GM23338 (cell line): ENCODE measurements around the gene TULP4. TPM values are rescaled to one million over a fixed set of nuclear protein-coding genes. Genes with fewer than 3 reads are reported as not detected.

Experiments used
- ATAC-seq: fragments of 200-7000 bp; cut with Tn5 transposase; 3 replicates; pipeline ENCODE4 v1.9.1; 2020
- DNase-seq: peaks from one replicate; pipeline ENCODE4 v3.0.0-alpha.2; 2015; ENCODE audit warnings: low spot score
- H2AFZ ChIP-seq: fragments of 200-600 bp; sonication (generic); 2 replicates; pipeline ENCODE4 v1.8.0; 2016; ENCODE audit warnings: antibody characterized with exemption, mild to moderate bottlenecking, moderate library complexity
- H3F3A ChIP-seq: fragments of 200-600 bp; sonication (generic); replicated peaks from 2 replicates; pipeline ENCODE4 v1.8.0; 2017; ENCODE audit warnings: antibody characterized with exemption, mixed run types, low read depth
- H3K27ac ChIP-seq: fragments of 200-600 bp; sonication (generic); 2 replicates; pipeline ENCODE4 v1.6.1; 2016; ENCODE audit warnings: low read depth
- H3K27me3 ChIP-seq: fragments of 200-600 bp; sonication (generic); 2 replicates; pipeline ENCODE4 v1.8.0; 2016; ENCODE audit warnings: mild to moderate bottlenecking, mixed run types, moderate library complexity; ENCODE audit not compliant: insufficient read depth
- H3K36me3 ChIP-seq: fragments of 200-600 bp; sonication (generic); 2 replicates; pipeline ENCODE4 v1.8.0; 2016; ENCODE audit warnings: mild to moderate bottlenecking; ENCODE audit not compliant: insufficient read depth
- H3K4me1 ChIP-seq: fragments of 200-600 bp; sonication (generic); 2 replicates; pipeline ENCODE4 v1.8.0; 2016; ENCODE audit warnings: mild to moderate bottlenecking, moderate library complexity; ENCODE audit not compliant: insufficient read depth
- H3K4me2 ChIP-seq: fragments of 200-600 bp; sonication (generic); 2 replicates; pipeline ENCODE4 v1.7.1; 2017; ENCODE audit warnings: mixed run types
- H3K4me3 ChIP-seq: fragments of 200-600 bp; sonication (generic); 2 replicates; pipeline ENCODE4 v1.6.1; 2016; ENCODE audit warnings: mixed run types
- H3K79me2 ChIP-seq: fragments of 200-600 bp; sonication (generic); replicated peaks from 2 replicates; pipeline ENCODE4 v1.8.0; 2017; ENCODE audit warnings: mild to moderate bottlenecking; ENCODE audit not compliant: insufficient read depth
- H3K9me2 ChIP-seq: fragments of 200-600 bp; sonication (generic); 2 replicates; pipeline ENCODE4 v1.8.0; 2017; ENCODE audit not compliant: insufficient read depth
- H4K20me1 ChIP-seq: fragments of 200-600 bp; sonication (generic); replicated peaks from 2 replicates; pipeline ENCODE4 v1.8.0; 2017; ENCODE audit warnings: mild to moderate bottlenecking; ENCODE audit not compliant: insufficient read depth
- H3K27ac Mint-ChIP-seq: 2 replicates; pipeline ENCODE4 v1.8.0; 2020; ENCODE audit warnings: inconsistent platforms, mild to moderate bottlenecking, moderate library complexity, mixed read lengths
- H3K27me3 Mint-ChIP-seq: 3 replicates; pipeline ENCODE4 v1.8.0; 2022; ENCODE audit warnings: low read depth, mild to moderate bottlenecking, moderate library complexity, mixed read lengths, inconsistent platforms; ENCODE audit not compliant: insufficient read depth, poor library complexity
- H3K36me3 Mint-ChIP-seq: 3 replicates; pipeline ENCODE4 v1.8.0; 2021; ENCODE audit warnings: low read depth, mild to moderate bottlenecking, inconsistent platforms, moderate library complexity, mixed read lengths
- H3K4me1 Mint-ChIP-seq: 3 replicates; pipeline ENCODE4 v1.8.0; 2020; ENCODE audit warnings: mild to moderate bottlenecking, inconsistent platforms, mixed read lengths
- H3K4me3 Mint-ChIP-seq: 3 replicates; pipeline ENCODE4 v1.8.0; 2021; ENCODE audit warnings: moderate library complexity, mild to moderate bottlenecking, inconsistent platforms, mixed read lengths
- H3K9me3 Mint-ChIP-seq: 3 replicates; pipeline ENCODE4 v1.8.0; 2020; ENCODE audit warnings: moderate library complexity, mild to moderate bottlenecking, inconsistent platforms, mixed read lengths
- CREB1 ChIP-seq: fragments of 250-450 bp; sonication (Bioruptor Pico); IDR thresholded peaks from 2 replicates; pipeline ENCODE4 v1.5.0; 2020; ENCODE audit warnings: low read depth, mild to moderate bottlenecking, moderate library complexity
- EZH2 ChIP-seq: fragments of 200-600 bp; sonication (generic); IDR thresholded peaks from one replicate; pipeline ENCODE4 v1.8.0; 2017; ENCODE audit warnings: antibody characterized with exemption, mild to moderate bottlenecking, low read depth; ENCODE audit not compliant: unreplicated experiment
- EZH2phosphoT487 ChIP-seq: fragments of 200-600 bp; sonication (generic); IDR thresholded peaks from one replicate; pipeline ENCODE4 v1.8.1; 2018; ENCODE audit warnings: antibody characterized with exemption; ENCODE audit not compliant: unreplicated experiment
- JUNB ChIP-seq: IDR thresholded peaks from one replicate; pipeline ENCODE4 v1.6.1; 2016; ENCODE audit warnings: antibody characterized with exemption; ENCODE audit not compliant: unreplicated experiment
- NANOG ChIP-seq: IDR thresholded peaks from 2 replicates; pipeline ENCODE4 v1.6.1; 2016; ENCODE audit warnings: antibody characterized with exemption, borderline replicate concordance
- POLR2AphosphoS5 ChIP-seq: IDR thresholded peaks from 2 replicates; pipeline ENCODE4 v1.6.1; 2016; ENCODE audit warnings: antibody characterized with exemption, low read depth
- ZNF114 ChIP-seq: fragments of 250-450 bp; sonication (Bioruptor Pico); IDR thresholded peaks from 2 replicates; pipeline ENCODE4 v1.5.0; 2020; ENCODE audit warnings: mild to moderate bottlenecking, moderate library complexity
- ZNF331 ChIP-seq: fragments of 250-450 bp; sonication (Bioruptor Pico); IDR thresholded peaks from 2 replicates; pipeline ENCODE4 v1.5.0; 2020; ENCODE audit warnings: low read depth, mild to moderate bottlenecking, moderate library complexity
- polyA plus RNA-seq: library from polyadenylated mRNA; unstranded; fragments of >200 nt; fragmentation: Nextera tagmentation; extraction: Ambion mirVana; gene quantifications from 2 replicates; pipeline ENCODE4 v1.2.1, GENCODE V29; 2016
- total RNA-seq: library from RNA; depleted of rRNA; stranded (reverse); fragments of >200 nt; shearing (Covaris generic); gene quantifications from 2 replicates; pipeline ENCODE4 v1.2.3, GENCODE V29; 2014
- TF ChIP-seq, protein P1 (sequence below): IDR thresholded peaks from one replicate; pipeline ENCODE4 v1.6.1; 2018; ENCODE audit warnings: antibody characterized with exemption; ENCODE audit not compliant: unreplicated experiment
- TF ChIP-seq, protein P2 (sequence below), 2 experiments: fragments of 200-600 bp in 1 of 2; sonication (generic) in 1 of 2; conservative IDR thresholded peaks; 2 replicates each; pipeline versions ENCODE4 v1.5.1 to v1.6.1; 2016 to 2017; ENCODE audit warnings: antibody characterized with exemption in 2 of 2, low read depth in 2 of 2, mild to moderate bottlenecking in 2 of 2, moderate library complexity in 1 of 2

Gene TULP4
- total and polyA plus RNA-seq, 2 experiments from 2014 or later = 31.2 to 50.2 TPM

DNA sequence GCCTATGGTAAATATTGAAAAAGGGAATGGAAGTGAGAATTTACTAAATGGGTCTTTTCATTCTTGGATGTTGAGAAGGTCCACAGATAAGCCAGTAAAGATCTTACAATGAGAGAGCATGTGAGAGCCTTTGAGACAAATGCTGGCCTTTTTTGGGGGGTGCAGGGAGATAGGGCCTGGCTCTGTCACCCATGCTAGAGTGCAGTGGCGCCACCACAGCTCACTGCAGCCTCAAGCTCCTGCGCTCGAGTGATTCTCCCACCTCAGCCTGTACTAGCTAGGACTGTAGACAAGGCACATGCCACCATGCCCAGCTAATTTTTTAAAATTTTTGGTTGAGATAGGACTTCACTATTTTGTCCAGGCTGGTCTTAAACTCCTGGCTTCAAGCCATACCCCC, 184.4 kb downstream of the TULP4 start:
- Mint-ChIP-seq H3K36me3 (peaks cover 26% of the 10 kb centered on the region), H3K4me1 (no peaks in the 10 kb centered on the region), H3K27me3 (peaks cover 14% of the 10 kb centered on the region), H3K27ac (no peak overlapping the region), H3K9me3 (no peaks in the 10 kb centered on the region), H3K4me3 (no peak overlapping the region)
- Histone ChIP-seq H3F3A (no peaks in the 10 kb centered on the region), H3K9me2 (no peaks in the 10 kb centered on the region), H3K4me2 (no peak overlapping the region), H3K27ac (no peak overlapping the region), H2AFZ (no peak overlapping the region), H3K27me3 (no peaks in the 10 kb centered on the region), H3K4me3 (no peak overlapping the region), H3K4me1 (no peaks in the 10 kb centered on the region), H3K36me3 (0 out of 2 replicates have a peak, but pooled peaks cover 7% of the 10 kb centered on the region), H3K79me2 (no peaks in the 10 kb centered on the region), H4K20me1 (no peaks in the 10 kb centered on the region; the same call in 1 of the 2 replicates)
- ATAC-seq (peak; percentile 91), DNase-seq (peak; percentile 41)
- TF ChIP-seq ZNF114 (CRISPR knock-in tag) = no peak
- TF ChIP-seq EZH2phosphoT487 = no peak
- no peak for TF ChIP-seq POLR2AphosphoS5
- TF ChIP-seq, protein P1, sequence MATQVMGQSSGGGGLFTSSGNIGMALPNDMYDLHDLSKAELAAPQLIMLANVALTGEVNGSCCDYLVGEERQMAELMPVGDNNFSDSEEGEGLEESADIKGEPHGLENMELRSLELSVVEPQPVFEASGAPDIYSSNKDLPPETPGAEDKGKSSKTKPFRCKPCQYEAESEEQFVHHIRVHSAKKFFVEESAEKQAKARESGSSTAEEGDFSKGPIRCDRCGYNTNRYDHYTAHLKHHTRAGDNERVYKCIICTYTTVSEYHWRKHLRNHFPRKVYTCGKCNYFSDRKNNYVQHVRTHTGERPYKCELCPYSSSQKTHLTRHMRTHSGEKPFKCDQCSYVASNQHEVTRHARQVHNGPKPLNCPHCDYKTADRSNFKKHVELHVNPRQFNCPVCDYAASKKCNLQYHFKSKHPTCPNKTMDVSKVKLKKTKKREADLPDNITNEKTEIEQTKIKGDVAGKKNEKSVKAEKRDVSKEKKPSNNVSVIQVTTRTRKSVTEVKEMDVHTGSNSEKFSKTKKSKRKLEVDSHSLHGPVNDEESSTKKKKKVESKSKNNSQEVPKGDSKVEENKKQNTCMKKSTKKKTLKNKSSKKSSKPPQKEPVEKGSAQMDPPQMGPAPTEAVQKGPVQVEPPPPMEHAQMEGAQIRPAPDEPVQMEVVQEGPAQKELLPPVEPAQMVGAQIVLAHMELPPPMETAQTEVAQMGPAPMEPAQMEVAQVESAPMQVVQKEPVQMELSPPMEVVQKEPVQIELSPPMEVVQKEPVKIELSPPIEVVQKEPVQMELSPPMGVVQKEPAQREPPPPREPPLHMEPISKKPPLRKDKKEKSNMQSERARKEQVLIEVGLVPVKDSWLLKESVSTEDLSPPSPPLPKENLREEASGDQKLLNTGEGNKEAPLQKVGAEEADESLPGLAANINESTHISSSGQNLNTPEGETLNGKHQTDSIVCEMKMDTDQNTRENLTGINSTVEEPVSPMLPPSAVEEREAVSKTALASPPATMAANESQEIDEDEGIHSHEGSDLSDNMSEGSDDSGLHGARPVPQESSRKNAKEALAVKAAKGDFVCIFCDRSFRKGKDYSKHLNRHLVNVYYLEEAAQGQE = no peak
- no peak for TF ChIP-seq EZH2
- TF ChIP-seq, protein P2, sequence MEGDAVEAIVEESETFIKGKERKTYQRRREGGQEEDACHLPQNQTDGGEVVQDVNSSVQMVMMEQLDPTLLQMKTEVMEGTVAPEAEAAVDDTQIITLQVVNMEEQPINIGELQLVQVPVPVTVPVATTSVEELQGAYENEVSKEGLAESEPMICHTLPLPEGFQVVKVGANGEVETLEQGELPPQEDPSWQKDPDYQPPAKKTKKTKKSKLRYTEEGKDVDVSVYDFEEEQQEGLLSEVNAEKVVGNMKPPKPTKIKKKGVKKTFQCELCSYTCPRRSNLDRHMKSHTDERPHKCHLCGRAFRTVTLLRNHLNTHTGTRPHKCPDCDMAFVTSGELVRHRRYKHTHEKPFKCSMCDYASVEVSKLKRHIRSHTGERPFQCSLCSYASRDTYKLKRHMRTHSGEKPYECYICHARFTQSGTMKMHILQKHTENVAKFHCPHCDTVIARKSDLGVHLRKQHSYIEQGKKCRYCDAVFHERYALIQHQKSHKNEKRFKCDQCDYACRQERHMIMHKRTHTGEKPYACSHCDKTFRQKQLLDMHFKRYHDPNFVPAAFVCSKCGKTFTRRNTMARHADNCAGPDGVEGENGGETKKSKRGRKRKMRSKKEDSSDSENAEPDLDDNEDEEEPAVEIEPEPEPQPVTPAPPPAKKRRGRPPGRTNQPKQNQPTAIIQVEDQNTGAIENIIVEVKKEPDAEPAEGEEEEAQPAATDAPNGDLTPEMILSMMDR (conservative IDR thresholded peaks at IDR 0.05; ENCODE audit: low read depth in 2 of 2) = peak in 1 of 2 experiments; percentile 64; a peak in 3 of 4 replicates
- TF ChIP-seq CREB1 = no peak
- TF ChIP-seq NANOG = no peak

DNA sequence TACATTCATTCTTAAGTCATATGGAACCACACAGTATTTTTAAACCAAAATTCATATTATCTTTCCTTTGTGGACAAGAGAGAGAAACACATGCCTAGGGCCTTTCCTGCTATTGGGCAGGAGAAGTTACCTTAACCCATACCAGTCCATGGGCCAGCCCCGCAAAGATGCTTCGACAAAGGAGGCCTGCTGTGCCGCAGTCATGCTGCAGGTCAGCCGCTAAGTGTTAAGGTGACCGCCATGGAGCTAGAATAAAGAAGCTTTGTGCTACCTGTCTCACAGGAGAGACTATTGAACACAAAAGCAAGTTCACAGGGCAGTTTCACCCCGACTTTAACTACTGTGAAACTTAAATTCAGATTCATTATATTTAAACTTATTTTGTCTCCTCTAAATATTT, 185.4 kb downstream of the TULP4 start:
- H3F3A ChIP-seq = no peaks in the 10 kb centered on the region
- H3K4me3 Mint-ChIP-seq = no peak overlapping the region
- peak; percentile 68 for ATAC-seq
- TF ChIP-seq, protein P2 (conservative IDR thresholded peaks at IDR 0.05; ENCODE audit: low read depth in 2 of 2) = no peak
- TF ChIP-seq EZH2phosphoT487 = no peak
- TF ChIP-seq, protein P1 = no peak
- no peak for TF ChIP-seq ZNF114 (CRISPR knock-in tag)
- no peak for TF ChIP-seq ZNF331 (CRISPR knock-in tag)
- no peak for TF ChIP-seq JUNB

More for the DNA sequence above, 185.4 kb downstream of the TULP4 start:
- no peaks in the 10 kb centered on the region for H3K4me1 ChIP-seq
- H3K4me2 ChIP-seq = no peak overlapping the region
- Mint-ChIP-seq H3K27ac (no peak overlapping the region), H3K36me3 (peaks cover 23% of the 10 kb centered on the region), H3K9me3 (no peaks in the 10 kb centered on the region), H3K27me3 (peaks cover 11% of the 10 kb centered on the region), H3K4me1 (no peaks in the 10 kb centered on the region)
- no peaks in the 10 kb centered on the region; the same call in 1 of the 2 replicates for H4K20me1 ChIP-seq
- H2AFZ ChIP-seq = no peak overlapping the region
- H3K4me3 ChIP-seq = no peak overlapping the region
- no peak for DNase-seq
- no peaks in the 10 kb centered on the region for H3K9me2 ChIP-seq
- H3K79me2 ChIP-seq = no peaks in the 10 kb centered on the region
- H3K27me3 ChIP-seq = no peaks in the 10 kb centered on the region
- no peak overlapping the region for H3K27ac ChIP-seq
- 0 out of 2 replicates have a peak, but pooled peaks cover 7% of the 10 kb centered on the region for H3K36me3 ChIP-seq
